IPS DF 6.9 (cell line): ENCODE data around the gene PHF2.

Experiments
- DNase-seq: peaks from one replicate; pipeline ENCODE4 v3.0.0-alpha.2; 2013; ENCODE audit warnings: low read depth, low spot score
- H3K27ac ChIP-seq: one replicate; pipeline ENCODE4 v1.5.1; 2013; ENCODE audit warnings: low read length, control low read depth
- H3K27me3 ChIP-seq: 2 replicates; pipeline ENCODE4 v1.6.1; 2013; ENCODE audit warnings: mild to moderate bottlenecking, low read length; ENCODE audit not compliant: control insufficient read depth, insufficient read depth
- H3K36me3 ChIP-seq: 2 replicates; pipeline ENCODE4 v1.6.1; 2013; ENCODE audit warnings: low read length; ENCODE audit not compliant: control insufficient read depth, insufficient read depth
- H3K4me1 ChIP-seq: 2 replicates; pipeline ENCODE4 v1.6.1; 2013; ENCODE audit warnings: low read length; ENCODE audit not compliant: control insufficient read depth, insufficient read depth
- H3K4me3 ChIP-seq: 2 replicates; pipeline ENCODE4 v1.5.1; 2013; ENCODE audit warnings: mild to moderate bottlenecking, low read length
- H3K9me3 ChIP-seq: 2 replicates; pipeline ENCODE4 v1.6.1; 2013; ENCODE audit warnings: low read length, inconsistent platforms; ENCODE audit not compliant: control insufficient read depth, insufficient read depth
- WGBS: extraction: QIAGEN DNeasy Blood & Tissue Kit; methylation state at CpG from one replicate; pipeline ENCODE4 v1.1.7; 2013; ENCODE audit warnings: mixed read lengths, missing lambda C conversion rate; ENCODE audit not compliant: insufficient read length, insufficient coverage; 5-methylcytosine and 5-hydroxymethylcytosine counted together

PHF2 gene

DNA sequence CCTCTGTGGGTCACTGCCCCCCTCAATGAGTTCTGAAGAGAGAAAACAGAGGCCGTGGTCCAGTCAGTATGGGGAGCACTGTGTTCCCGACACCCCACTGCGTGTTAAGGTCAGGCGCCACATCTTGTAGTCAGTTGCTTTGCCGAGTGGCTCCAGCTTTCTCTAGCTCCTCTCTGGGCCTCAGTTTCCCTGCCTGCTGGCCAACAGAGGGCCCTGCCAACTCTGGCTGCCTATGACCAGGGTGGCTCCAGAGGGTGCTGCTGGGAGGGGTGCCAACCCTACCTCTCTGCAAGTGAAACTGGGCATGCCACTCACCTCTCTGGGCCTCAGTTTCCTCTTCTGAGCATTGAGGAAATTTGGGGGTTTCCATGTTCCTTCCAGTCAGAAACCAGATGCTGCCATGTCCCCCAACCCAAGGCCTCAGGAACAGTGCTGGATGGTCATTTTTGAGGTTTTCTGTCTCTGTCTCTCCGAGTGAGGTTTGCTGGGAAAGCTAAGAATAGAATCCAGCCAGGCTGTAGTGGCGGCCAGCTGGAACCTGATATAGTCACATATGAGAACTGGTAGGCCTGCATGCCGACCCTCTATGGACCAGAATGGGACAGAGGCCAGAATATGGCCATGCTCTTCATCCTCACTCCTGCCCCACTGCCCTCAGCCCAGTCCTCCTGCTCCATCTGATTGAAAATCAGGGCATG, 132.1 kb downstream of the PHF2 start:
- no CpG with 5 or more reads among the region's 8 CpGs for WGBS
- no peak for DNase-seq
- Histone ChIP-seq H3K4me3 (no peak overlapping the region), H3K27ac (no peak overlapping the region), H3K4me1 (no peaks in the 10 kb centered on the region), H3K27me3 (no peaks in the 10 kb centered on the region), H3K36me3 (no peaks in the 10 kb centered on the region), H3K9me3 (no peaks in the 10 kb centered on the region)

DNA sequence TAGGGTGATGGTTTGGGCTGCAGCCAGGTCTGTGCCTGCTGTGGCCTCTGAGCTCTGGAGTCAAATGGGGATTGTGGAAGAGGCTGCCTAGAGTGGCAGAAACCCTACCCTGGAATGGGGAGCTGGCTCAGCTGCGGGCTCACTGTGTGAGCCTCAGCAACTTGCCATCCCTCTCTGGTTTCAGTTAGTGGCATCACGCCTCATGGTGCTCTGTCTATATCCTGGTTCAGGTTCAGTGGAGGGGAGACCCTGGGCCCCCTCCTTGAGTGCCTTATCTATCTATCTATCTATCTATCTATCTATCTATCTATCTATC, 132.6 kb downstream of the PHF2 start:
- no peak for DNase-seq
- WGBS, result no CpG with 5 or more reads among the region's 2 CpGs
- H3K9me3 ChIP-seq, result no peaks in the 10 kb centered on the region
- H3K4me1 ChIP-seq, result no peaks in the 10 kb centered on the region
- no peaks in the 10 kb centered on the region for H3K36me3 ChIP-seq
- no peak overlapping the region for H3K27ac ChIP-seq
- no peaks in the 10 kb centered on the region for H3K27me3 ChIP-seq
- no peak overlapping the region for H3K4me3 ChIP-seq

DNA sequence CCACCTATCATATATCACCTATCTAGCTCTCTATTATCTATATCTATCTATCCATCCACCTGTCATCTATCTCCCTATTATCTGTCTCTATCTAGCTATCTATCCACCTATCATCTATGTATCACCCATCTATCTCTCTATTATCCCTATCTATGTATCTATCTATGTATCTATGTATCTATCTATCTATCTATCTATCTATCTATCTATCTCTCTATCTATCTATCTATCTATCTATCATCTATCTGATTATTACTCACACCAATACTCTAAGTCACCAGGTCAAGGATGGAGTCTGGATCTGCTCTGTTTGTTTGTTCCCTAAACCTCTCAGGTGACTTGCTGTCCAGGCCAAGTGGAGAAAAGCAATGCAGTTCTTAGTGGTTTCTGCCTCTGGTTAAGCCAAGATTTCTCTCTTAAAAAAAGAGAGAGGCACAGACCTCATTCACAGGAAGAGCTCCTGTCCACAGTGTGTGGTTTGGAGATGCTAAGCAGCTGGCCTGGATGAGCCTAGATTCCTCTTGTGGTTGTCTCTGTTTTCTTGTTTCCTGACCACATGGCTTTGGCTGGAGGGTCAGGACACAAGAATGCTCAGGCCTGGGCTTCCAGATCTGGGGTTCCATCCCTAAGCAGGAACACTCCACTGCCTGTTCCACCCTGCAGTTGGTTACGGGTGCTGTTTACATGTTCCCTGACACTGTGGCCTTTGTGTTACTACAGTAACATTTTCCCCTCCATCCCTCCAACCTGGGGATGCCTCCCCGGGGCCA, 133.4 kb downstream of the PHF2 start:
- H3K9me3 ChIP-seq, result no peaks in the 10 kb centered on the region
- no peak overlapping the region for H3K27ac ChIP-seq
- H3K4me1 ChIP-seq, result no peaks in the 10 kb centered on the region
- DNase-seq, result no peak
- H3K36me3 ChIP-seq, result no peaks in the 10 kb centered on the region
- H3K4me3 ChIP-seq, result no peak overlapping the region
- H3K27me3 ChIP-seq, result no peaks in the 10 kb centered on the region
- WGBS, result no CpG with 5 or more reads among the region's 2 CpGs

DNA sequence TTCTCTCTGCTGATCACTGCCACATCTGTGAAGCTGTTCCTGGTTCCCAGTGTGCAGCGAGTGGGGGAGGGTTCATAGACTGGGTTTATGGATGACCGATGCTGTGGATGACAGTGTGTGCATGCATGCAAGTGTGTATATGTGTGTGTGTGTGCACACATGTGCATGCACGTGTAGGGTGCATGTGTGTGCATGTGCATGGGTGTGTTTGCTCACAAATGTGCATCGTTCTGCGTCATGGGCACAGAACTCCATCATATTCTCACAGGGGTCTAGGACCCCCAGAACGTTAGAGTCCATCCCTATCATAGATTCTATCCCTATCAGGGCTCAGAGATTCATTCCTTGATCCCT, 134.0 kb downstream of the PHF2 start:
- Histone ChIP-seq H3K4me3 (no peak overlapping the region), H3K27me3 (no peaks in the 10 kb centered on the region), H3K4me1 (no peaks in the 10 kb centered on the region), H3K27ac (no peak overlapping the region), H3K36me3 (no peaks in the 10 kb centered on the region), H3K9me3 (no peaks in the 10 kb centered on the region)
- no CpG with 5 or more reads among the region's 6 CpGs for WGBS
- DNase-seq, result no peak

DNA sequence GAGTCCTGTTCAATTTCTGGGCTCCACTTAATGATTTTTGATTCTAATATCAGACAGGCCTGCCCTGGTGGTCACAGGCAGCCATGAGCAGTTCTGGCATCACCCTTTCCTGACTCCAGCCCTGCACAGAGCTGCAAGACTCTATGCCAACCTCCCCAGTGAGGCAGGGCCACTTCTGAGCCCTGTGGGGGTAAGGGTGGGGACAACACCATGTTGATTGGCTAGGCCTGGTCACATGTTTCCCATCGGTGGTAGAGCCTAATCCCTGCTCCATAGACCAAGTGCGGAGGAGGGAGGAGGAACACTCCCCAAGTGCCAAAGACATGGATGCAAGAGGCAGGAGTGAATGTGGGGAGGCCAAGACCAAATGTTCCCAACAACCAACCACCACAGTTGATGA, 134.6 kb downstream of the PHF2 start:
- WGBS, result no CpG with 5 or more reads among the region's 2 CpGs
- H3K4me1 ChIP-seq, result no peaks in the 10 kb centered on the region

DNA sequence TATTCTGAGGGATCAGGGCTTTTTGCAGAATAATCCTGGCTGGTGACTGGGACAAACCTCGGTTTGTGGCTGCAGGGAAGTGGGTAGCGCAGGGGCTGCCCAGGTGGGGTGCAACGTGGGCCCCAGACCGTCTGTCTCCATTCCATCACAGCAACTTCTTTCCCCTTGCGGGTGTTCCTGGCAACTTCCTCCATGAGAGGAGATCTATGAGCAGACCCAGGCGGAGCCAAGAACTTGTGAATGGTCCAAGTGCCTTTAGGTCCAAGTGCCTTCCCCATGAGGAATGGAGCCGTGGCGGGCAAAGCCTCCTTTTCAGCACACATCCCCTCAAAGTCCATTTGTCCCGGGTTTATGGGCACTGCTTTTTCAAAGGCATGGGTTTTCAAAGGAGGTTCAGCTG, 136.5 kb downstream of the PHF2 start:
- Histone ChIP-seq H3K9me3 (no peaks in the 10 kb centered on the region), H3K27ac (no peak overlapping the region), H3K4me1 (no peaks in the 10 kb centered on the region), H3K27me3 (no peaks in the 10 kb centered on the region), H3K36me3 (no peaks in the 10 kb centered on the region), H3K4me3 (no peak overlapping the region)
- no CpG with 5 or more reads among the region's 9 CpGs for WGBS
- no peak for DNase-seq

More for the DNA sequence above, 134.6 kb downstream of the PHF2 start:
- DNase-seq, result no peak
- no peaks in the 10 kb centered on the region for H3K27me3 ChIP-seq
- no peaks in the 10 kb centered on the region for H3K36me3 ChIP-seq
- no peak overlapping the region for H3K4me3 ChIP-seq
- H3K9me3 ChIP-seq, result no peaks in the 10 kb centered on the region
- H3K27ac ChIP-seq, result no peak overlapping the region

DNA sequence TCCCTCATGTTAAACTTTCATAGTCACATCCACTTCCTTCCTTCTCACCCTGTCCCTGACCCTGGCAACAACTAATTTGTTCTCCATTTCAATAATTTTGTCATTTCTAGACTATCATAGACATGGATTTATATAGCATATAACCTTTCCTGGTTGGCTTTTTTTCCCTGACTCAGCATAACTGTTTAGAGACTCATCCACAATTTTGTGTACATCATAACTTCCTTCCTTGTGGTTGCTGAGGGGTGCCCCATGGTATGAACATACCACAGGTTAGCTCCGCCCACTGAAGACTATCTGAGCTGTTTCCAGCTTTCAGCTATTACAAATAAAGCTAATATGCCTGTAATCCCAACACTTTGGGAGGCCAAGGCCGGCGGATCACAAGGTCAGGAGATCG, 137.3 kb downstream of the PHF2 start:
- no CpG with 5 or more reads among the region's 4 CpGs for WGBS
- Histone ChIP-seq H3K4me3 (no peak overlapping the region), H3K4me1 (no peaks in the 10 kb centered on the region), H3K27ac (no peak overlapping the region), H3K9me3 (no peaks in the 10 kb centered on the region), H3K36me3 (no peaks in the 10 kb centered on the region), H3K27me3 (no peaks in the 10 kb centered on the region)
- DNase-seq, result no peak

DNA sequence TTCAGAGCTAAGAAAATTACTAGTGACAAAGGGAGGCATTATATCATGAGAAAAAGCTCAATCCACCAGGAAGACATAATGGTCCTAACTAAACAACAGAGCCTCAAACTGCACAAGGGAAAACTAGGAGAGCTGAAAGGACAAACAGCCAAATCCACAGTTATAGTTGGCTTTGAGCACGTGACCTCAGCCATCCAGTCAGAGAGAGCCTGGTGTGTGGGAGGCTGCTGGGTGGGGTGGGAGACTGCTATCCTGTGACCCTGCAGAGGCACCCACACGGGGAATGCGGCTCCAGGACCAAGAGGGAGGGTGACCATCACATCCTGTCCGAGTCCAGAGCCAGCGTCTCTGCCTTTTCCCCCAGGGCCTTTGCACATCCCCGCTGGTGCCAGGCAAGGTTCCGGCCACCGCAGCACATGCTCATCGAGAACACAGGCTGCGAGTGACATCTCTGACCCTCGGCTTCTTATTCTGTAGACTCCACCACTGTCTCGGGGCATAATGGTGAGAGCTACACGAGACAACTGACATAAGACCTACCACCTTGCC, 145.1 kb downstream of the PHF2 start:
- WGBS, result no CpG with 5 or more reads among the region's 13 CpGs
- DNase-seq, result no peak
- Histone ChIP-seq H3K4me3 (no peak overlapping the region), H3K9me3 (no peaks in the 10 kb centered on the region), H3K4me1 (no peaks in the 10 kb centered on the region), H3K27ac (no peak overlapping the region), H3K36me3 (no peaks in the 10 kb centered on the region), H3K27me3 (no peaks in the 10 kb centered on the region)

DNA sequence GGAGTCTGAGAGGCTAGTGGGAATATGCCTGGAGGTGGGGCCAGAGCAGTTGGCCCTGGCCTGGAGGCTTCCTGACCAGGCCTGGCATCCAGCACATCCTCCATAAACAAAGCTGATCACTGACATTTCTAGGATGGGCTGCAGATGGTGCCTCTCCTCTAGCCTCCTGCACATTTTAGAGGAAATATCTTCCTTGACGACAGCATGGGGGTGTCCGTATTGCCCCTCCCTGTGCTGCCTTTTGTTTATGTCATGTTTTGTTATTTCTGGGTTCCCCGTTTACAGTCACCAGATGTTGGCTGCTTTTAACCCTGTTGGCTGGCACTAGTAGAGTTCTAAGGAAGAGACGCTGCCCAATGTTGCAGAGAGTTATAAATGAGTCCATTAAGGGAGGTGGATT, 148.5 kb downstream of the PHF2 start:
- Histone ChIP-seq H3K27ac (no peak overlapping the region), H3K4me1 (no peaks in the 10 kb centered on the region), H3K27me3 (no peaks in the 10 kb centered on the region), H3K36me3 (no peaks in the 10 kb centered on the region), H3K9me3 (no peaks in the 10 kb centered on the region), H3K4me3 (no peak overlapping the region)
- WGBS, result no CpG with 5 or more reads among the region's 4 CpGs
- DNase-seq, result no peak

DNA sequence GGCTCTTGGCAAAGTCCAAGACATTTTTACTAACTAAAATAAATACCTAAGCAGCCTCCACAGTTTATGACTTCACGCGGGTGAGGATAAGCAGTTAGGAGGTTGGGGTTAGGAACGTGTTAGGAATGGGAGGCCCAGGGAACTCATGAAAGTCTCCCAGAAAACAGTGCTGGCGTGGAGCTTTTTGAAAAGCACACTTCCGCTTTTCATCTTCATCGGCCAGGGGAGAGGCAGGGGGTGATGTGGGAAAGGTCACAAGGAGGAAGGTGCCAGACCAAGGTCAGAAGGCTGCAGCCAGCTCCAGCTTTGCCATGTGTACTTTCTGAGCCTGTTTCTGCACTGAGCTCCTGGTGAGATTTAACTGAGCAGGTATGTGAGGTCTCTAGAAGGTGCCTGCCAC, 149.0 kb downstream of the PHF2 start:
- no CpG with 5 or more reads among the region's 6 CpGs for WGBS
- Histone ChIP-seq H3K36me3 (no peaks in the 10 kb centered on the region), H3K4me3 (no peak overlapping the region), H3K27me3 (no peaks in the 10 kb centered on the region), H3K4me1 (no peaks in the 10 kb centered on the region), H3K27ac (no peak overlapping the region), H3K9me3 (no peaks in the 10 kb centered on the region)
- no peak for DNase-seq

DNA sequence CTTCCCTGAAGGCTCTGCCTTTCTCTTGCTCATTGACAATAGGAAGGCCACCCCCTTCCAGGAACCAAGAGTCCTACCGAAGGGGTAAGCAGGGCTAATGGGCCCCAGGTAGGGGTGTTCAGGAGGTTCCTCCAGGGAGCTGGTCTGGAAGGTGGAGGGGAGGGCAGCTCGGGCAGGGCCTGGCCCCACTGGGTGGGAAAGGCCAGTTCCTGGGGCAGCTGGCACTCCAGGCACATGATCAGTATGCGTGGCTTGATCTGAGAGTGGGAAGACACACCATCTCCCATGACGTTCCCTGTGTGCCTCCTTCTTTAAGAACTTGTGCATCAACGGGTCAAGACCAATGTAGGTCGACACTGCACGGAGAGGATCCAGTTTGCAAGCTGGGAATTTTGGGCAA, 149.8 kb downstream of the PHF2 start:
- no peaks in the 10 kb centered on the region for H3K27me3 ChIP-seq
- no peaks in the 10 kb centered on the region for H3K36me3 ChIP-seq
- no peak for DNase-seq
- no peaks in the 10 kb centered on the region for H3K9me3 ChIP-seq
- H3K27ac ChIP-seq, result no peak overlapping the region
- WGBS, result no CpG with 5 or more reads among the region's 7 CpGs
- H3K4me3 ChIP-seq, result no peak overlapping the region
- no peaks in the 10 kb centered on the region for H3K4me1 ChIP-seq
